ENCODE measurements around the gene OPRPN. TPM values are rescaled to one million over a fixed set of nuclear protein-coding genes. Genes with fewer than 3 reads are reported as not detected.

OPRPN gene
- total and polyA plus RNA-seq, 2 donors (not counting 3 experiments of a cell fraction or from before 2014, with no cell fraction given), result not detected

GRCh38 chr4:70402762-70403161 is 5.0 kb downstream of the OPRPN start:
- CTCF ChIA-PET, result no interaction called here
- Histone ChIP-seq H3K36me3 (ENCODE audit: control insufficient read depth in 2 of 2, extremely low read depth in 1 of 2, insufficient read depth in 2 of 2, low read length in 2 of 2) (no peaks in the 10 kb centered on the region), H3K27ac (ENCODE audit: insufficient read depth, low read depth, low read length) (no peak overlapping the region), H3K4me1 (ENCODE audit: control insufficient read depth, extremely low read depth, insufficient read depth, low read length) (no peaks in the 10 kb centered on the region), H3K27me3 (ENCODE audit: control insufficient read depth in 2 of 2, insufficient read depth in 2 of 2, low read length in 2 of 2) (no peaks in the 10 kb centered on the region), H3K4me2 (ENCODE audit: insufficient read depth, low read length) (no peak overlapping the region), H3K9ac (replicated peaks; ENCODE audit: extremely low read depth, insufficient read depth, low read length) (no peak overlapping the region), H3K79me2 (ENCODE audit: control insufficient read depth, insufficient read depth, low read length) (no peaks in the 10 kb centered on the region), H3K9me1 (replicated peaks; ENCODE audit: control insufficient read depth, extremely low read depth, insufficient read depth, low read length) (no peaks in the 10 kb centered on the region), H3K4me3 (replicated peaks in 1 of 3; ENCODE audit: insufficient read depth in 1 of 3, low read depth in 1 of 3, low read length in 3 of 3) (no peak overlapping the region), H4K20me1 (replicated peaks; ENCODE audit: control insufficient read depth, extremely low read depth, insufficient read depth, low read length) (no peaks in the 10 kb centered on the region), H3K9me3 (replicated peaks; ENCODE audit: control insufficient read depth, insufficient read depth, low read length) (no peaks in the 10 kb centered on the region), H2AFZ (ENCODE audit: low read depth, low read length) (no peak overlapping the region)
- FAIRE-seq (no peak), DNase-seq (ENCODE audit: low read depth, low spot score) (no peak)
- dilution Hi-C loops (cut with MboI; ENCODE audit: extremely low pct_ligation_motif_present, low sequenced_read_pairs), result no loop called here
- intact Hi-C loops (cut with micrococcal nuclease), result no loop called here
- no TSS peak for BruUV-seq (replicated peaks)
- POLR2A ChIA-PET, result no interaction called here
- TF ChIP-seq JUN (IDR thresholded peaks at IDR 0.05; ENCODE audit: borderline replicate concordance, insufficient read depth, insufficient read length, low read depth) (no peak), GATA2 (IDR thresholded peaks at IDR 0.05; ENCODE audit: insufficient read depth, insufficient read length, low read depth, low read length) (no peak), POLR2A (IDR thresholded peaks at IDR 0.05; ENCODE audit: low read depth, low read length) (no peak), CTCF (IDR thresholded peaks at IDR 0.05; ENCODE audit: extremely low read depth in 1 of 2, insufficient read depth in 1 of 2, low read depth in 1 of 2, low read length in 2 of 2) (no peak), MAX (IDR thresholded peaks at IDR 0.05; ENCODE audit: insufficient read depth, insufficient read length) (no peak), POLR2AphosphoS5 (IDR thresholded peaks at IDR 0.05; ENCODE audit: insufficient read depth, low read depth, low read length) (no peak), FOS (IDR thresholded peaks at IDR 0.05; ENCODE audit: borderline replicate concordance, insufficient read depth, low read length) (no peak), MYC (IDR thresholded peaks at IDR 0.05; ENCODE audit: low read depth, low read length) (no peak), EZH2 (IDR thresholded peaks at IDR 0.05; ENCODE audit: borderline replicate concordance, low read depth, low read length, severe bottlenecking) (no peak)
